HPDE6-E6E7 (cell line): ENCODE data around the gene RPUSD1.

Source experiments
- DNase-seq: peaks from one replicate; pipeline ENCODE4 v3.0.0; 2011; ENCODE audit warnings: missing footprints; ENCODE audit errors: extremely low spot score

Gene RPUSD1

DNA sequence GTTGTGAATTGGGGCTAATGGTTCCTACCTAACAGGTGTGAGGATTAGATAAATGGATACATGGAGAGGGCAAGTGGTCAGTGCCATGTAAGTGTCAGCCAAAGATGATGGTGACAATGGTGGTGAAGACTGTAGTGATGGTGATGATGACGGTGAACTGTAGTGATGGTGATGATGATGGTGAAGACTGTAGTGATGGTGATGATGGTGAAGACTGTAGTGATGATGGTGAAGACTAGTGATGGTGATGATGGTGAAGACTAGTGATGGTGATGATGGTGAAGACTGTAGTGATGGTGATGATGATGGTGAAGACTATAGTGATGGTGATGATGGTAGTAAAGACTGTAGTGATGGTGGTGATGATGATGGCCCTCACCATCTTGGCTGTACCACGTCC is 30.4 kb upstream of the RPUSD1 start:
- no peak for DNase-seq

DNA sequence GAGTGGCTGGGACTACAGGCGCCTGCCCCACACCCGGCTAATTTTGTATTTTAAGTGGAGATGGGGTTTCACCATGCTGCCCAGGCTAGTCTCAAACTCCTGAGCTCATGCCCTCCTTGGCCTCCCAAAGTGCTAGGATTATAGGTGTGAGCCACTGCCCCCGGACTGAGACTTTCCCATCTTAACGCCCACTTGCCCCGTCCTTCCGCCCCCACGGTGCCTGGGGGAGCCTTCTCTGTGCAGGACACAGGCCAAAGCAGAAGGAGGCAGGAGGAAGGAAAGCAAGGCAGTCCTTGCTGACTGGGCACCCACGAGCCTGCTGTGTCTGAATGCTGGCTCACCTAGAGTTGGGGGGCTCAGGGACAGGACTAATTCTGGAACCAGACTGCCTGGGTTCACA is 30.0 kb upstream of the RPUSD1 start:
- DNase-seq, result no peak

DNA sequence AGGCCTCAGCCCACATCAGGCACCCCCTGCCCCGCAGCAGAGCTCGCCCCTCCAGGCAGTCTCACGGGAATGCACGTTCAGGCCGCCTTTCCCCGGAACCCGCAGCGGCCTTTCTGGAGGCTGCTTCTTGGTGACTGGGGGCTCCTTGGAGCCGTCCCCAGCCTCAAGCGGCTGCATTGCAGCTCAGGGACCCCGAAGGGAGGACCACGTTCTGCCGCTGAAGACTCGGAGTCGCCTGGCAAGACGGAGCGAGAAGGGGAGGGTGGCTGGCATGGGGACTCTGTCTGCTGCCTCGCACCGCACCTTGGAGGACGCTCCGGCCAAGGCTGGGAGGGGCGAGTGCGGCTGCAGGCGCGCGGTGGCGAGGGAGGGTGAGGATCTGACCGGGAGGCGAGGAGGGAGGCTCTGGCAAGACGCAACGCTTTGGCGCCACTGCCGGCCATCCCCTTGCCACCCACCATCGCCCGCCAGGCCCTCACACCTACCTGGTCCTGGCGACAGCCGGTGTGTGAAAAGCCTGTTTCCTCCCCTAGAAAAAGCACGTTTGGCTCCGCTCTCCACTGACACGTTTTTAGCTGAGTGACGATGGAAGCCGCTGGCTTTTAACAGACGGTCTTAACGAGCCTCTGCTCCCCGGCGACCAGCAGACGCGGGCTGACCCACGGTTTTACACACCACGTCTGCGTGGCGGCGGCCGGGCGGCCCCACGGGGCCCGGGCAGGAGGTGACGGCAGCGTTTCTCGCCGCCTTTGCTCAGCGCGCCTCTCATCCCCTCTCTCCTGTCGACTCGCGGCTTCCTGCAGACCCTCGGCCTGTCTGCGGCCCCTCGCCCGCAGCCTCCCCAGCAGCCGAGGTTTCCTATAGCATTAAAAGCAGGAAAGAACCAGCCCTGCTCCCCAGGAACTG is 29.1 kb upstream of the RPUSD1 start:
- no peak for DNase-seq

DNA sequence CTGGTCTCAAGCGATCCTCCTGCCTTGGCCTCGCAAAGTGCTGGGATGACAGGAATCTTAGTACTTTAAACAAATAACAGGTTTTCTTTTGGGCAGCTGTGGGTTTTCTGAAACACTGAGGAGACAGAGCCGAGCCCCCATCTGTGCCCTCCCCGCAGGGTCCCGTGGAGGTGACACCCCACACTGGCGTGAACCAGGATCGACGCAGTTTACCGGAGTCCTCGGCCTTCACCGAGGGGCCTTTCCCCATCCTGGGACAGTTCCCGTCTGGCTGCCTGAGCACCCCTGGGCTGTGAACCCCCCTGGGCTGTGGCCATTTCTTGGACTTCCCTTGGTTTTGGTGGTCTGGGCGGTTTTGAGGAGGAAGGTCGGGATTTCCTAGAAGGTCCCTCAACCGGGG is 27.7 kb upstream of the RPUSD1 start:
- no peak for DNase-seq

DNA sequence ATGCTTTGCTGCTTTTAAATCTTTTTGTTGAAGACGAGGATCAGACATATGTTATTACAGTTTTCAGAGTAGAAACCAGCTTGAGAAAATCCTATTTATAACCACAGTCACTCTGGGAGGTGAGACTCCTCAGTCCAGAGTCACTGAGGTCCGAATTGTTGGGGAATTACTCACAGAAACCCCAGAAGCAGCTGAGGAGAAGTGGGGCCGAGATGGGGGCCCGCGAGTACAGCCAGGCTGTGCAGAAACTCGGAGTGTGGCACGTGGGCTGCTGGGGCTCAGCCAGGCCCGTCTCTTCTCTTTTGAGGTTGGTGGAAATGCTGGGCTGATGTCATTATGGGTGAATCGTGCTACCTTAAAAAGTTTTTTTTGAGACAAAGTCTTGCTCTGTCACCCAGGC is 26.8 kb upstream of the RPUSD1 start:
- no peak for DNase-seq

DNA sequence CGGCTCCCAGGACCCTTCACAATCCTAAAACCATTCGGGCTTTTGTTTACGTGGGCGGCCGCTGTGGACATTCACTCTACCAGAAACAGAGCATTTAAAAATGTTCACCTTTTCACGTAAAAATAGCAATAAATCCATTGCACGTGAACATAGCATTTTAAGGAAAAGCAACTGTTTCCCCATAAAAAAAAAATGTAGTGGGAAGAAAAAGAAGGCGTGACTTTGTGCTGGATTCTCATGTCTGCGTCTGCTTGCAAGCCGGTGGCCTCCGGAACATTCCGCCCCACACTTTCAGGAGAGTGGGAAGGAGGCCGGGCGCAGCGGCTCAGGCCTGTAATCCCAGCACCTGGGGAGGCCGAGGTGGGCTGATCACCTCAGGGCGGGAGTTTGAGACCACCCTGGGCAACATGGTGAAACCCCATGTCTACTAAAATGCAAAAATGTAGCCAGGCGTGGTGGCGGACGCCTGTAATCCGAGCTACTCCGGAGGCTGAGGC is 25.8 kb upstream of the RPUSD1 start:
- DNase-seq, result no peak

DNA sequence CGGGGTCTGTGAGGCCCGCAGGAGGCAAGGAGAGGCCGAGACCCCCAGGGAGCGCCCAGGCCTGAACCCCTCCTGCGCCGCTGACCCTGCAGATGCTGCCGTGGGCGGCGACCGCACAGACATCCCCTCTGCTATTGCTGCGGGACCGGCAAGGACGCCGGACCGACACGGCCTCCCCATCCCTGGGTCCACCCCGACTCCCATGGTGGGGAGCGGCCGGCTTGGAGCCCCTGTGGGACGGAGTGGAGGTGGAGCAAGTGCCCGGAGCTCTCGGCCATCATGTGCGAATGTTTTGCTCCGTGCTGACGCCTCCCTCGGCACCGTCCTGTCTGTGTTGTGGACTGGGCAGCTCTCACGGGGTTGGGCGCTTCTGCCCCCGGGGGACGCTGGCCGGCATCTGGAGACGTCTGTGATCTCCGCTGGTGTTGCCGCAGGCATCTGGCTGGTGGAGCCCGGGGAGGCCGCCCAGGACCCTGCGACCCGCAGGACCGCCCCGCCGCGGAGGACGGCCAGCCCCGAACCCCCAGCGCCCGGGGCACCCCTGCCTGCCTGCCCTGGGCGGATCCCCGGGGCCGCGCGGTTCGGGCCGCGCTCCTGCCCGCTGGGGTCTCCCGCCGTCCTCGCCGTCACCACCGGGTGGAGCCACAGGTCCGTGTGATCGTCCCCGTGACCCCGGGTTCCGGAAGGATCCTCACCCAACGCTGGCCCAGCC is 25.2 kb upstream of the RPUSD1 start:
- DNase-seq, result no peak

DNA sequence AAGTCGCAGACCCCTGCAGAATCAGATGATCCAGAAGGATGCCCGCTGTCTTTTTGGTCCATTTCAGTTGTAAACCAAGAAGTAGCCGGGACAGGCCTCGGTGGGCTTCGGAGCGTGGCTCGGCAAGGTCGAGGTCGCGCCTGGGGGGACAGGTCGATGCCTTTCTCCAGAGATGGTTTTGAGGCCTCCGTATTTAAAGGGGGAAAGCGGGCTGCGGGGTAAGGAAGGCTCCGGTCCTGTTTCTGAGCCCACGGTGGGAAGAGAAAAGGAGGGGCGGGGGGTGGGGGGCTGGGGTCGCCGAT is 19.9 kb upstream of the RPUSD1 start:
- no peak for DNase-seq

DNA sequence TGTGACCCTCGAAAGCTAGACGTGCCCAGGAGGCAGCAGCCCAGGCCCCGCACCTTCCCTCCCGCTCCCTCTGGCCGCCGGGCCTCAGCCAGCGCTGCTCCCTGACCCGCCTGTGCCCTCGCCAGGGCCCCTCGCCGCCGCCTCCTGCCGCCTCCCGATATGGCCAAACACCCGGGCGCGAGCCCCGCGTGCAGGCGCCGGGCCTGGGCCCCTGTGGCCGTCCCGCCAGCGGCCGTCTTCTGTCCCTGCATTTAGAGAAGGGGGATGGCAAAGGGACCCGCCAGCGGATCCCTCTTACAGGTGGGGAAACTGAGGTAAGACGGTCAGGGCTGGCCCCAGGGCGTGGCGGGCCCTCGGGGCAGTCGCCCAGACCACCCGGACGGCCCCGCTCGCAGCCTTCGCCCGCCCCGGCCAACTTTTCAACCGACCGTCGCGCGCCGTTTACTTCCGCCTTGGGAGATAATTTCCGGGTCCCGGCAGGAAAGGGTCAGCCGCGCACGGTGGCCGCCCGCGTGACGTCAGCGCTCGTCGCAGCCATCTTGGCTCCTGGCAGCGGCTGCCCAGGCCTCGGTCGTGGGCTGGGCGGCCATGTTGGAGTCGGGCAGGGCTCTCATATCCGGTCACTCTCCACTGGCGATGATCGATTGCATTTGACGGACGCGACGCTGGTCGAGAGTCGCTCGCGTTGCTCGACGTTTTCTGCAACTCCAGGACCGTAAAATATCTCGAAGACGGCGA is 19.3 kb upstream of the RPUSD1 start:
- DNase-seq, result peak; percentile 91

DNA sequence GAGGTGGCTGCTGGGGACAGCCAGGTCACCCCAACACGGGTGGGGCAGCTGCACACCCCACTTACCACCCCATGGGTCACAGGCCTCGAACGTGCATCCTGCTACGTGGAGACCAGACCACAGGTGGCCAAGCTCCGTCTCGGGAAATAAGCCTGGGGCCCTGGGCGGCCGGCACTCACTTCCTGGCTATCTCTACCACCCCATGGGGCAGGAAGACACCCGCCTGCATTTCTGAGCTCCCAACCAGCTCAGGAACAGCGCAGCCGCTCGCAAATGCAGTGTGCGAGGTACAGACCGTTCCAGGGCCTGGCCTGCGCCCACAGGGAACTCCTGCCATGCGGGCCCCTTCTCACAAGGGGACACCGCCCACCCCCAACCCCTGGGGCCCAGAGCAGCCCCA is 17.3 kb upstream of the RPUSD1 start:
- DNase-seq, result no peak

DNA sequence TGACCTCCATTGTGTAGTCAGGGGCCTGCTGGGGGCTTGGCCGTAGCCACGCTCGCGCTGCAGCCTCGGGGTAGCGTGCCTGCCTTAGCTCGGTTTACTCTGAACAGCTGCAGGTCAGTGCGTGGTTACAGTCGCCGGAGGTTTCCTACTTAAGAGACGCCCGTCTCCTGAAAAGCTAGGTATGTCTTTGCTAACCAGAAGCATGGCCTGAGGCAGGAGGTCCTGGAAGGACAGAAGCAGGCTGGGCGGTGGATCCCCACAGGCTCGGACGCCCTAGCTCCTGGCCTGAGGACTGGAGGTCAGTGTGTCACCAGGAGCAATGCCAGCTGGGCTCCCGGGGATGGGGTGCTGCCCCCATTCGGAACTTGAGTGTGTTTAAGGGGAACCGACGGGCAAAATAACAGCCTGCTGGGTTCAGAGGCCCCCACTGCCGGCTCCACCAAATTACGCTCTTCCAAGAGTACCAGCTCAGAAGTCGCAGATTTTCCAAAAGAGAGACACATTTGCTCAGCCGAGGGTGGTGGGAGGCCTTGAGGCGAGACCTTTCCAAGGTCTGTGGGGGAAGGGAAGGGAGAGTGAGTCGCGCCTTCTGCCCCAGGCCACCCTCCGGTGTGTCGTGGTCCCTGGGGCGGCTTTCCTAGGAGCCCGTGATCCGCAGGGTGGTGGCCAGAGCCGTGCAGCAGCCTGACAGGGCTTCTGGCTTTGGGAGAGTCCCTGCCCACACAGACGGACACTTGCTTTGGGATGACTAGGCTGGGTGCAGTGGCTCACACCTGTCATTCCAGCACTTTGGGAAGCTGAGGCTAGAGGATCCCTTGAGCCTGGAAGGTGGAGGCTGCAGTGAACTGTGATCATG is 16.2 kb upstream of the RPUSD1 start:
- DNase-seq, result no peak

DNA sequence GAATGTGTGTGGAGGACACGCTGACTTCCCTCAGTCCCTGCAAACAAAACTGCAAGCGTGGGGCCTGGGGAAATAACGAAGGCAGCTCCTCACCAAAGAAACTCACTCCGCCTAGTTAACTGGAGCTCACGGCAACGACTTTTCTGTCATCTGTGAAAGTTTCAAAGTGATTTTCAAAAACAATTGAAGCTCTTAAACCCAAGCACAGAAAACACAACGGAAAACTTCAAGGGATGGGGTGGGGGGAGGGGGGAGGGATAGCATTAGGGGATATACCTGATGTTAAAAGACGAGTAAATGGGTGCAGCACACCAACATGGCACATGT is 15.5 kb upstream of the RPUSD1 start:
- no peak for DNase-seq

DNA sequence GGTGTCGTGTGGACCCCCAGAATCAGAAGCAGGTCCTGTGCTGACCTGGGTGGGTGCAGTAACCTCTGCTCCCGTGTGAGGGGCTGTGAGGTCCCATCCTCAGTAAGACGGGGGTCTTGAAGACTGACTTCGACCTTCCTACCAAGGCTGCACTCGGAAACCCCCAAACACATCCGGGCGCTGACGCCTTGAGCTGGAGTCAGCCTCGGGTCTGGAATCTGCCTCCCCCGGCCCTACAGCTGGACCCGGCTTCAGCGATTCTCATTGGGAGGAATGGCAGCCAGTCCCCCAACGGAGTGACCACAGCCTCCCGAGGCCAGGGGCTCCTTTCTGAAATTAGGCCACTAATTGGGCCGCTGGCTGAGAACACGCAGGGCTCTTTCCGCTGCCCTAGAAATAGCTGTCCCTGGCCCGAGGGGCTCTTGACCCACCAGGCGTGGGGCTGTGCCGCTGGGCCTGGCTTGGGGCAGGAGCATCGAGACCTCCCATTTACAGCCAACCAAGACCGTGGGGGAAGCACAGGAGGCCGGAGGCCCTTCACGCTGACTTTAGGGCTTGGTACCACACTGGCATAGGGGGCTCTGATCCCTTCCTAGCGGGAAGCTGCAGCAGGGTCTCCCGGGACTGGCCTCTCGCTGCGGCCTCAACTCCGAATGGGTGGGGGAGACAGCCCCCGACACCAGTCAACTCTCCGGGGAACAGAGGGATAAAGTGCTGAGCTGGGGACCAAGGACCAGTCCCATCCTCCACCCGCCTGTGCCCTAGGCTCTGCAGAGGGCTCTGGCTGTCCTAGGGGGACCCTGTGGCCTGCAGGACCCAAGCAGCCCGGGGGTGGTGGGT is 15.0 kb upstream of the RPUSD1 start:
- DNase-seq, result no peak

DNA sequence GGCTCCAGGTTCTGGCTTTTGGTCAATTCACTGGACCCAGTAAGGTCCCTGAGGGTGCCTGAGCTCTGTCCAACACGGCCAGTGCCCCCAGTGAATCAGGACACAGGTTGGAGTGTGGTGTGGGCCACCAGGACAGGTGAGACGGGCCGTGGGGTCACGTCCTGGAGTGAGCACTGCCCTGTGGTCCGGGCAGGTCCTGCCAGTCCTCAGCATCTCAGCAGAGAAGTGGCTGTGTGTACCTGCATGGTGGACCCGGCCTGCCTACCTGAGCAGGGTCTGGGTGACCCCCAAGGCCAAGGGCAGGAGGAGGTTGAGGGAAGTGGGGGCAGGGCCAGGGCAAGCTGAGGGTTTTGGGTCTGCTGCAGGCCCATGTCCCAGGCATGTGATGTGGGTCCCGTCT is 14.3 kb upstream of the RPUSD1 start:
- DNase-seq, result no peak

DNA sequence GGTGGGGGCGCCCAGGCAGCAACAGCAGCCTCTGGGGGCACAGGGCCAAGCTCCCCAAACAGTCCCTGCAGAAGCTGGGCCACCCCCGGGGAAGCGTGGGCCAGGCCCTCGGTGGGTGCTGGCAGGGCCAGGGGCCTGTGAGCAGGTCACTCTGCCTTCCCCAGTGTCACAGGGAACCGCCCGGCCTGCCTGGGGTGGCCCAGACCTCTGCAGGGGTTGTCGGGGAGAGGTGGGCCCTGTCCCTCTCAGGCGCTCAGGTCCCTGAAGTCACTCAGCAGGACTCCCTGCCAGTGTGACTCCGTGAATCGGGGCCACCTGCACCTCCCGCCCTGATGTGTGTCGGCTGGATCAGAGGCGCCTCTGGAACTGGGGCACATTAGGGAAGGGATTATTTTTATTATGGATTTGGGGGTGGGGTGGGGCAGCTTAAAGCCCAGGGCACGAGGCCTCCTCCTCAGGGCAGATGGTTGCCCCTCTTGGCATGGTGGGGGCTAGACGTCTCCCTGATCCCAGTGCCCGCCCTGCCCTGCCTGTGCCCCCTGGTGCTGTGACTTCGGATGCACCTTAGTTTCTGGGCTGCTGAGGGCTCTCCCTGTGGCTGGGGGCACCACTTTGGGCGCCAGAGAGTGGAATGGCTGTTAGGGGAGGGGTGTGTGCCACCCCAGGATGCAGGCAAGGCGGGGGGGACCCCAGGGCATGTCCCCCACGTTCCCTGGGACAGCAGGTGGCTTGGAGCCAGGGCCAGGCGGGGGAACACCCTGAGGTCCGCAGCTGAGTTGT is 13.6 kb upstream of the RPUSD1 start:
- no peak for DNase-seq

DNA sequence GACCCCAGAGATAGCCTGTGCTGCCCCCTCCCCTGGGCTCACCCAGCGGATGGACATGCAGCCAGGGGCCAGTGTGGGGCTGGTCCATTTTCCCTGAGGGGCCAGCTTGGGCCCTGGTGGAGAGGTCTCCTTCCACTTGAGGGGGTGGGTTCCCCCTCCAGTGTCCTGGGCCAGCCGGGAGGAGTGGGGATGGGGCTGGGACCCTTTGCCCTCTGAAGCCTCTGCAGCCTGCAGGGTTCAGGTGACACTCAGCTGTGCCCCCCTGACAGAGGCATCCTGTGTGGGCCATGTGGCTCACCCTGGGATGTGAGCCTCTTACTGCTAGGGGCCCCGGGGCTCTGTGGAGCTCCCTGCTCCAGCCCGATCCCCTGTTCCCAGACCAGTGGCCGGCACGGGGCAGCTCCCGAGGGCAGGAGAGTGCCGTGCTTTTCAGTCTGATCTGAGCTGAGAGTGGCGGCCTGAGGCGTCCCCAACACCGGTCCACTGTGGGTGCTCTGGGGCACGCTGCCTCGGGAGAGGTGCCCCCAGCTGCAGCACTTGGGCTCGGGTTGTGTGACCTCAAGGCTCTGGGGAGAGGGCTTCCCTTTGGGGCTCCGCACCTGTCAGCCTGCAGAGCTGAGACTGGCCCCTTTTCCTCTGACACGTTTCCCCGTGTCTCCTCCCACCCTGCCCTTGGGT is 12.8 kb upstream of the RPUSD1 start:
- DNase-seq, result no peak

DNA sequence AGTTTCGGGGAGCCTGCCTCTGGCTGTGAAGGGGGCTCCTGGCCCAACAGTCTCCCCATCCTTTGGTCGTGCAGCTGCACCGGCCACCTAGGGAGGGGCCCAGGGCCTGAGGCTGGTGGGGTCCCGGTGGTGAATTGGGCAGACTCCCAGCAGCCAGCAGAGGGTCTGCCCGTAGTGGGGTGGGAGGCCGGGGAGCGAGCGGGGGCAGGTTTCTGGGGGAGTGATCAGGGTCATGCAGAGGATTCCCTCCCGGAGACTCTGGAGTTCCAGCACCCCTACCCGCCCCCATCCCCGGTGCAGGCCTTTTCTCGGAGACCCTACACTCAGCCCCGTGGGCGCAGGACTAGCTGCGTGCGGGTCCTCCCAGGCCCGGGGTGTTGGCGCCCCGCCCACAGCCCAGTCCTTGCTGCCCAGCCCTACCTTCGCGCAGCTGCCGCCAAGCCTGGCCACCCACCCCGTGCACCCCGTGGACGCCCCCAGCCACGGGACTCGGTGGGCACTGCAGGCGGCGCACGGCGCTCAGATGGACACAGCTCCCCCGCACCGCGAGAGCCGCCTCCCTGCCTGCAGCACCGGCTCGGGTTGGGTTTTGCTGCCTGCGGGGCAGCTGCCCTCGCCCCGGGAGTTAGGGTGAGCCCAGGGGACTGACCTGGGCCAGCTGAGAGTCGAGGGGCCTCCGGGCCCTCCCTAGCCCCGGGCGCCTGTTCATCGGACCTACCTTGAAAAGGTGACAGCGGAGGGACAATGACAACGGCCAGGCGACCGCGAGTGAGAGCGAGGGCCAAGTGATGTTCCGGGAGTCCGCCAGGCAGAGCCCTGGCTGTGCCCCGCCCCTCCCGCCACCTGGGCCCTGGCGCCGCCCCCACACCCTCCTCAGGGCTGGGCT is 12.0 kb upstream of the RPUSD1 start, which contains the start of gene GNG13:
Gene GNG13, minus strand, starts transcription at position 787 of the 886 bp plus-strand sequence. CDS start 1,657 bp downstream, outside the sequence.
- DNase-seq, result no peak
